Measurements from ENCODE around the gene GPR62.

GPR62 gene

GRCh38 chr3:51949121-51949520, 6.1 kb upstream of the GPR62 start:
- TF ChIP-seq CTCF (IDR thresholded peaks at IDR 0.05; ENCODE audit: control insufficient read depth, insufficient read depth, low read depth, low read length, missing control alignments) = no peak
- DNase-seq (ENCODE audit: low read depth) = no peak
- no peak overlapping the region for H3K4me3 ChIP-seq (ENCODE audit: control insufficient read depth, low read depth, low read length)

- DNase-seq (ENCODE audit: low read depth) = no peak
- TF ChIP-seq CTCF (IDR thresholded peaks at IDR 0.05; ENCODE audit: control insufficient read depth, insufficient read depth, low read depth, low read length, missing control alignments) = no peak
- no peak overlapping the region for H3K4me3 ChIP-seq (ENCODE audit: control insufficient read depth, low read depth, low read length)
These were observed 4.3 kb upstream of the GPR62 start for GRCh38 chr3:51950899-51951298.

GRCh38 chr3:51953445-51953844, 1.7 kb upstream of the GPR62 start:
- no peak for TF ChIP-seq CTCF (IDR thresholded peaks at IDR 0.05; ENCODE audit: control insufficient read depth, insufficient read depth, low read depth, low read length, missing control alignments)
- DNase-seq (ENCODE audit: low read depth) = peak; percentile 52
- H3K4me3 ChIP-seq (ENCODE audit: control insufficient read depth, low read depth, low read length) = no peak overlapping the region

GRCh38 chr3:51954105-51954504, 1.1 kb upstream of the GPR62 start:
- DNase-seq (ENCODE audit: low read depth) = no peak
- TF ChIP-seq CTCF (IDR thresholded peaks at IDR 0.05; ENCODE audit: control insufficient read depth, insufficient read depth, low read depth, low read length, missing control alignments) = no peak
- no peak overlapping the region for H3K4me3 ChIP-seq (ENCODE audit: control insufficient read depth, low read depth, low read length)

- no peak for TF ChIP-seq CTCF (IDR thresholded peaks at IDR 0.05; ENCODE audit: control insufficient read depth, insufficient read depth, low read depth, low read length, missing control alignments)
- DNase-seq (ENCODE audit: low read depth) = no peak
- no peak overlapping the region for H3K4me3 ChIP-seq (ENCODE audit: control insufficient read depth, low read depth, low read length)
These were observed 468 bp upstream of the GPR62 start for GRCh38 chr3:51954713-51955112.

- DNase-seq (ENCODE audit: low read depth) = no peak
- TF ChIP-seq CTCF (IDR thresholded peaks at IDR 0.05; ENCODE audit: control insufficient read depth, insufficient read depth, low read depth, low read length, missing control alignments) = peak; percentile 48
- no peak overlapping the region for H3K4me3 ChIP-seq (ENCODE audit: control insufficient read depth, low read depth, low read length)
These were observed 951 bp downstream of the GPR62 start for GRCh38 chr3:51955893-51956770.

All from AG09309 (cell line).